Adipocyte (in vitro differentiated cells): ENCODE measurements around the gene XRCC3.
A peak's percentile ranks its signal among the peaks of the same experiment; 100 is the strongest.

Source experiments
- DNase-seq: peaks from one replicate; pipeline ENCODE4 v3.0.0-alpha.2; 2015; ENCODE audit warnings: low read depth
- H3K27me3 ChIP-seq: replicated peaks from 2 replicates; pipeline ENCODE4 v1.7.0; 2013; ENCODE audit warnings: mild to moderate bottlenecking, low read length, moderate library complexity; ENCODE audit not compliant: control insufficient read depth, insufficient read depth
- H3K36me3 ChIP-seq: 2 replicates; pipeline ENCODE4 v1.7.0; 2013; ENCODE audit warnings: low read length, mild to moderate bottlenecking, moderate library complexity; ENCODE audit not compliant: control insufficient read depth, insufficient read depth, severe bottlenecking
- H3K4me1 ChIP-seq: 2 replicates; pipeline ENCODE4 v1.7.0; 2013; ENCODE audit warnings: mild to moderate bottlenecking, low read length, moderate library complexity; ENCODE audit not compliant: control insufficient read depth, insufficient read depth
- H3K4me3 ChIP-seq: 2 replicates; pipeline ENCODE4 v1.7.0; 2013; ENCODE audit warnings: mild to moderate bottlenecking, low read length, moderate library complexity
- H3K9ac ChIP-seq: 2 replicates; pipeline ENCODE4 v1.7.0; 2013; ENCODE audit warnings: mild to moderate bottlenecking, low read length, moderate library complexity
- H3K9me3 ChIP-seq: 2 replicates; pipeline ENCODE4 v1.7.0; 2013; ENCODE audit warnings: mild to moderate bottlenecking, low read length, moderate library complexity; ENCODE audit not compliant: control insufficient read depth

Gene XRCC3

DNA sequence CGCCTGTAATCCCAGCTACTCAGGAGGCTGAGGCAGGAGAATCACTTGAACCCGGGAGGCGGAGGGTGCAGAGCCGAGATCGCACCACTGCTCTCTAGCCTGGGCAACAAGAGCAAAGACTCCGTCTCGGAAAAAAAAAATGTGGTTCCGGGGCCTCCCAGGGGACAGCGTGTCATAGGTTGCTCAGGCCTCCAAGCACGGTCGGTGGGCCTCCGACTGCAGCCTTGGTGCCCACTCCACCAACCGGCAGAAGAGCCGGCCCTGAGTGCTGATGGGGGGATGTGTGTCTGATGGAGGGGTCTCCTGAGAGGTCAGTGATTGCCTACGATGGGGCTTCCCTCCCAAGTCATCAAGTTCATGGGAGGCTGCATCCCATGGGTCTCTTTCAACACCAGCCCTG lies 16.2 kb upstream of the XRCC3 start:
- no peak for DNase-seq
- H3K4me1 ChIP-seq, result no peaks in the 10 kb centered on the region
- no peak overlapping the region for H3K4me3 ChIP-seq
- no peak overlapping the region for H3K9ac ChIP-seq
- peaks cover 60% of the 10 kb centered on the region for H3K36me3 ChIP-seq
- no peaks in the 10 kb centered on the region for H3K27me3 ChIP-seq
- H3K9me3 ChIP-seq, result no peaks in the 10 kb centered on the region

DNA sequence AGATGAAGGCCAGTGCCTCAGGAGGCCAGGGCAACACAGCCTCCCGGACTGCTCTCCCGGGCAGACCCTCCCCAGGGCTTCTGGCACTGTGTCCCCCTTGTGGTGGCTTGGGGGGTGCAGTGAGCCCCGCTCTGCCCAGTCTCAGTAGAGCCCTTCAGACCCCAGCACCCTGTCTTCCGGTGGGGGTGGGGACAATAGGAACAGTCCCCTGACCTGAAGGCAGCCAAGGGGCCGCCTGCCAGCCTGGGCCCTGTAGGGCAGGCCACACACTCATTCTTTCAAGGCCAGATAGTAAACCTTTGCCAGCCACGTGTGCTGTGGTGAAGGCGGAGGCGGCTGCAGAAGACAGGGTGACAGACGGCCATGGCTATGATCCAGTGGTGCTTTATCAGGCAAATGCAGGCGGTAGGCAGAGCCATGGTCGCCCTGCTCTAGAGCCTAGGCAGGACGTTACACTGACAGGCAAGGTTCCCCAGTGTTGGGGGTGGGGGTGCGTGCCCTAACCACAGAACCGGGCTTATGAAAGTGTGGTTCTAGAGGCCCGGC lies 15.3 kb upstream of the XRCC3 start:
- H3K27me3 ChIP-seq, result no peaks in the 10 kb centered on the region
- H3K9me3 ChIP-seq, result no peaks in the 10 kb centered on the region
- H3K4me3 ChIP-seq, result no peak overlapping the region
- no peak overlapping the region for H3K9ac ChIP-seq
- DNase-seq, result no peak
- H3K4me1 ChIP-seq, result no peaks in the 10 kb centered on the region
- H3K36me3 ChIP-seq, result peaks cover 65% of the 10 kb centered on the region

DNA sequence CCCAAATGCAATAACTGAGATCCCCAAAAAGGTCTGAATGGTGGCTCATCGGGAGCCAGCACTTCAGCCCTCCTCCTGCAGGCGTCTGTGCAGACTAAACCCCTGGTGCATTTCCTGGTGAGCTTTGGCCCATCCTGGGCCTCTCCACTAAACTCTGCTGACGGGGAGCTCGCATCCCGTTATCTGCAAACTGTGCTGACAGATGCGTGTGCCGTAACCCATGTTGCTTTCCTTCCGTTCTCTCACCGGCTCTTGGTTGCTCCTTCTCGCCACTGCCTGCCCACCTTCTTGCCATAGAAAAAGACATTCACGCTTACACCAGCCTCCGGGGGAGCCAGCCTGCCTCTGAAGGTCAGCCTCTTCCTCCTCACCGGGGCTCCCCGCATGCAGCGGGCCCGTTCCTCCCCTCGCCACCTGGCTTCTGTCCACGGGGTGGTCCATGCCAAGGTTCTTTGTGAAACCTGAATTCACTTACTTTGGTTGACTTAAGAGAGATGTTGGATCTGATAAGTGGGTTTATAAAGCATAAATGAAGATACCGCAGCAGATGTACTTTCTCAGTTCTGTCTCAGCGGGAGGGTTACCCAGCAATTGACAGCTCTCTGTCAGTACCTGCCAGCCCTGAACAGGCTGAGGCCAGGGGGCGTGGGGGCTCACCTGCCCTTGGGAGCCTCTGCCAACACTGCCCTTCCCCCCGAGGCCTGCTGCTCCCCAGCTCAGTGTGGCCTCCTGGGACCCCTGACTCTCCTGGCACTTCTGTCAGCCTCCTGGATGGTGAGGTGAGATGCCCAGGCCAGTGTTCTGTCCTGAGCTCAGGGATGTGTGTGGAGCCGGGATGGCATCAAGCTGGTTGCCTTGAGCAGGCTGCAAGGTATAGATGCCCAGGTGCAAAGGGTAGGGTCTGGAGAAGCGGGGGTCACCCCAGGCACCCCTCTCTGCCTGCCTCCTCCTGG lies 14.5 kb upstream of the XRCC3 start:
- no peak overlapping the region for H3K9ac ChIP-seq
- peaks cover 65% of the 10 kb centered on the region for H3K36me3 ChIP-seq
- H3K27me3 ChIP-seq, result no peaks in the 10 kb centered on the region
- H3K9me3 ChIP-seq, result no peaks in the 10 kb centered on the region
- H3K4me1 ChIP-seq, result no peaks in the 10 kb centered on the region
- H3K4me3 ChIP-seq, result no peak overlapping the region
- DNase-seq, result no peak

DNA sequence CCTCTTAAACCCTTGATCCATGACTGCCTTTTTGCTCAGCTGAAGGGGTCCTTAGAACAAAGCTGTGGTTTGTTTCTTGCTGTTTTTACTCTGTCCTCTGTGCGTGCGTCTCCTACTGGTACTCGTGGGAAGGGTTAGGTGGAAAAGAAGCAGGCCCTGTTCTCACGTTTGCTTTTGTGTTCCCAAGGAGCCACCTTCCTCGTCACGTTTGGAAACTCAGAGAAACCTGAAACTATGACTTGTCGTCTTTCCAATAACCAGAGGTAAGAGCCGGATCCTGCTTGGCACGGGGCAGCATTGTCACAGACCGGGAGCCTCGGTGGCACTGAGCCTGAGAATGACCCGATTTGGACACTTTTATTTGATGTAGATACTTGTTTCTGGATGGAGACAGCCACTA lies 13.5 kb upstream of the XRCC3 start:
- H3K27me3 ChIP-seq, result no peaks in the 10 kb centered on the region
- no peak for DNase-seq
- peaks cover 57% of the 10 kb centered on the region for H3K36me3 ChIP-seq
- H3K4me1 ChIP-seq, result peaks cover 10% of the 10 kb centered on the region
- H3K9me3 ChIP-seq, result no peaks in the 10 kb centered on the region
- H3K4me3 ChIP-seq, result no peak overlapping the region
- H3K9ac ChIP-seq, result no peak overlapping the region

DNA sequence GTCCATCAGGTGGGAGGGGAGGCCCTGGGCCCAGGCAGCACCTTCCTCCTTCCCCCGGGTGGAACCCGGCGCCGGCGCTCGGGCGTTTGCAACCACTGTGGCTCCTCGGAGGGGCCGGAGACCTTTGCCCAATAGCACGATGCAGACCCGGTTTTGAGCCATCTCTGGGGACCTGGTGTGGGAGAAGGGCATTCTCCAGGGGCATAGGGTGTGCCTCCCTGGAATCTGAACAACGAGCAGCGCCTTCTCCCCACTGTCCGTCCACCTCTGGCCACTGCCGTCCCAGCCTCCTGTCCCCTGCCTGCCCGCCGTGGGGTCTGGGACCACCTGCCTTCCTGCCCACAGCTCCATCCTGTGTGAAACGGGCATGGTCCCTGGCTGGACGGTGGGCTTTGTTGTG lies 12.9 kb upstream of the XRCC3 start:
- Histone ChIP-seq H3K27me3 (no peaks in the 10 kb centered on the region), H3K36me3 (peaks cover 51% of the 10 kb centered on the region), H3K9me3 (no peaks in the 10 kb centered on the region), H3K9ac (no peak overlapping the region), H3K4me1 (peaks cover 16% of the 10 kb centered on the region), H3K4me3 (no peak overlapping the region)
- DNase-seq, result no peak

DNA sequence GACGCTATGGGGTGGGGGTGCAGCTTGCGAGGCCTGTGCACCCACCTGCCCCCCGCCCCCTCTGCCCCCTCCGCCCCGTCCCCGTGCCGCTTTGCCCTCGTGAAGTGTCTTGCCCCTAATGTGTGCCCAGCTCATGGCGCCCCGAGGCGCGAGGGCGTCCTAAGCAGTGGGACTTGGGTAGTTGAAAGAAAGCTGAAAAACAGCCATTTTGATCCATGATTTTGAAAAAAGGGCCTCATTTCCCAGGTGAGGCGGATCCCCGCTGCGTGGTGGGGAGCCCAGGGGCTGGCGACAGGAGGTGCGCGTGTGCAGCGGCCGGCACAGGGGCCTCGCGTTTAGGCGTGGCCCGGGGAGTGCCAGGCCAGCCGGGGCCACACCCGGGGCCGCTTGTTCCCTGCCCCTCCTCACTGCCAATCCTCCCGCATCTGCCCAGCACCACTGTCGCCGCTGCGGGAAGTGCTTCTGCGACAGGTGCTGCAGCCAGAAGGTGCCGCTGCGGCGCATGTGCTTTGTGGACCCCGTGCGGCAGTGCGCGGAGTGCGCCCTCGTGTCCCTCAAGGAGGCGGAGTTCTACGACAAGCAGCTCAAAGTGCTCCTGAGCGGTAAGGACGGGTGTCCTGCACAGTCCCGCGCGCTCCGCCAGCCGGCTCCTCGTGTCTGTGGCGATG lies 12.2 kb upstream of the XRCC3 start:
- H3K9ac ChIP-seq, result no peak overlapping the region
- no peaks in the 10 kb centered on the region for H3K27me3 ChIP-seq
- H3K36me3 ChIP-seq, result peaks cover 45% of the 10 kb centered on the region
- H3K4me3 ChIP-seq, result no peak overlapping the region
- no peaks in the 10 kb centered on the region for H3K9me3 ChIP-seq
- no peak for DNase-seq
- peaks cover 20% of the 10 kb centered on the region for H3K4me1 ChIP-seq

DNA sequence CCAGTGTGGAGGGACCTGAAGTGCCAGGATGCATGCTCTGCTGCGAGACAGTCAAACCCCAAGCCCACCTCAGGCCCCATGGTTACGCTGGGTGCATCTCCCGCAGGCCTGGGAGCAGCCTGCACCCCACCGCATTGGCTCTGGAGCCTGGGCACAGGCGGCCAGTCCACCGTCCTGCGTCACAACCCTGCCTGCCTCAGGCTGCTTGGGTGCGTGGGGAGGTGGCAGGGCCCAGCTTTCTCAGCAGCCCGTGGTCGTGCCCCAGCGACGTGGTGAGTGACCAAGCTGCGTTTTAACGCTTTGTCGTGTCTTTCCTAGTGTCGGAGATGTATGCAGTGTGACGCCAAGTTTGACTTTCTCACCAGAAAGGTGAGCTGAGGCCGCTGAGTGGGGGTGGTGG lies 11.2 kb upstream of the XRCC3 start:
- Histone ChIP-seq H3K9ac (no peak overlapping the region), H3K4me1 (peaks cover 20% of the 10 kb centered on the region), H3K36me3 (peaks cover 38% of the 10 kb centered on the region), H3K27me3 (no peaks in the 10 kb centered on the region), H3K9me3 (no peaks in the 10 kb centered on the region), H3K4me3 (no peak overlapping the region)
- no peak for DNase-seq

DNA sequence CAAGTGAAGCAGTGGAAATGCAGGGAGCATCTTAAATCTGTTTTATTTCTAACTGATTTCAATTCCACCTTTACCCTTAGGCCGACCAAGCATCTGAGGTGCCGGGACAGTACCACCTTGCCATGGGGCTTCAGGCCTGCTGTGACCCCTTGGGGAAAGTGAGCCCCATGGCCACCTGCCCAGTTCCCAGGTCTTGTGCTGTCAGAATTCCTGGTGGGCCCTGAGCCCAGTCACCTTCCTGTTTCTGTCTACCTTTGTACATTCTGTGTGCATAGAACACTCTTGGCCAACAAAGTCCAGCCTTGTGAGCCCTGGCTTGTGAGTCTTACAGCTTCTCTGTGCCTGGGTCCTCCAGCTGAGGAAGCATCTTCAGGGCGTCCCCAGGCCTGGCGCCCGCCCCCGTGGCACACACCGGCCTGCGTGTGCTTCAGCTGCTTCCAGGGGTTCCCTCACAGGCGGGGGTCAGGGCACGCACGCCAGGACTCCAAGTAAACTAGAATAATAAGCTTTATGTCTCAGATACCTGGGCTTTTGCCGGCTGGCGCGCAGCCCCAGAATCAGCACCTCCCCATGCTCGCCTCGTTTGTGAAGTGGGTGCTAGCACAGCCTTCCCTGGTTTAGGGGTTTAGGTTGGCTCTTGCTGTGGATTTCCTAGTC lies 10.6 kb upstream of the XRCC3 start:
- no peaks in the 10 kb centered on the region for H3K9me3 ChIP-seq
- H3K9ac ChIP-seq, result no peak overlapping the region
- no peak overlapping the region for H3K4me3 ChIP-seq

DNA sequence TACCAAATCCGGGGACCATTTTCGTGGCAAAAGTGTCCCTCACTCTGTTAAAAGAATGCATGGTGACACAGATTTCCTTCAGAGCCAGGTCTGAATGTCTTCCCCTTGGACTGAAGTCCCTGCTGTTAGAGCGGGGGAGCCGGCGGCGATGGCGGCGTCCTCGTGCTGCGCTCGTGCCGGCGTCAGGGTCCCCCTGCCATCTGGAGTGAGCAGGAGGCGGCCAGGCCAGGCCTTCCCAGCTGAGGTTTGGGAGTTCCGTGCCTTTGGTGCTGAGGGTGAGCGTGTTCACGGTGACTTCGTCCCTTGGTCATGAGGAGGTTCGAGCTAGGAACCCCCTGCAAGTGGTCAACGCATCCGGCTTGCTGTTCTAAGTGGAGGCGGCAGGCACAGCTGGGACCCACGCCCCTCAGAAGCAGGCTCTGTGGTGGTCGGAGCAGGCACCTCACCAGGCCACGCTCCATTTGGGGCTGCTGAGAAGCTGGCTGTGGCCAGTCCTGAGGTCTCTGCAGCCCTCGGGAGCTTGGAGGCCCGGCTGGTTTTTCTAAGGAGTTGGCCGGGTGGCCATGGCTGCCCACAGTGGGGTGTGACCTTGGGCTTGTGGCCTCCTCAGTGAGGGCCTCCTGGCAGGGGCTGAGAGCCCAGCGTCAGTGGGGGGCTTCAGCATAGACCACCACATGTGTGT lies 9.9 kb upstream of the XRCC3 start:
- peaks cover 20% of the 10 kb centered on the region for H3K4me1 ChIP-seq
- H3K27me3 ChIP-seq, result no peaks in the 10 kb centered on the region
- no peak overlapping the region for H3K4me3 ChIP-seq
- no peaks in the 10 kb centered on the region for H3K9me3 ChIP-seq
- no peak overlapping the region for H3K9ac ChIP-seq
- peaks cover 30% of the 10 kb centered on the region for H3K36me3 ChIP-seq
- no peak for DNase-seq

More for the DNA sequence above, 10.6 kb upstream of the XRCC3 start:
- peaks cover 37% of the 10 kb centered on the region for H3K36me3 ChIP-seq
- no peak for DNase-seq
- H3K4me1 ChIP-seq, result peaks cover 20% of the 10 kb centered on the region
- H3K27me3 ChIP-seq, result no peaks in the 10 kb centered on the region

DNA sequence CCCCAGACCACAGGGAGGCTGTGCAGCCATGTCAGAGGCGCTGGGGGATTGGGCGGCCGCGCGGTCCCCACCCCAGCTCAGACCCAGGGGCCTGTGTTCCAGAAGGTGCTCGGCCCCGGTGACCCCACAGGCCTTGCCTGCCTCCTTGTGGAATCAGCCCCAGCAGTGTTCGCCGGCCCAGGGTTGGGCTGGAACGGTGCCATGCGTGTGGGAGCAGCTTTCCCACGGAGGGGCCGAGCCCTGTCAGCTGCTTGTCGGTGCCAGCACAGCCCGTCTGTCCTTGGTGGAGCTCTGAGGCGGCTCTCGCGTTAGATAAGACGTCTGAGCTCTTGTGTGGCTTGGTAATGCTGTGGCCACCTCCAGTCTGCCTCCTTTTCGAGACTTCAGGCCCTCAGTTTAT lies 8.9 kb upstream of the XRCC3 start:
- Histone ChIP-seq H3K4me3 (no peak overlapping the region), H3K27me3 (no peaks in the 10 kb centered on the region), H3K4me1 (peaks cover 20% of the 10 kb centered on the region), H3K36me3 (peaks cover 20% of the 10 kb centered on the region), H3K9me3 (no peaks in the 10 kb centered on the region), H3K9ac (no peak overlapping the region)
- no peak for DNase-seq

DNA sequence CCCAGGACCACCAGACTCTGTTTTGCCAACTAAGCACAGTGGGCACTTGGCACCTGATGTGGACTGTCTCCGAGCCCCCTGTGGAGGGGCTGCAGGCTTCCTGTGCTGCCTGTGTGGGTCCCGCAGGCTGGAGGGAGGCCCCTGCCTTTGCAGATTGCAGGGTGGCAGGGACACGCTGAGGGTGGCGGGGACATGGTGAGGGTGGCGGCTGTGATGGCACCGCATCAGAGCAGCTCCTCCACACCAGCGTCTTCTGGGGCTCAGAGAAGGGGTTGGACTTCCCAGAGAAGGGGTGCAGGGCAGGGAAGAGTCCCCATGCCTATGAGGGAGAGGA lies 8.5 kb upstream of the XRCC3 start:
- H3K4me3 ChIP-seq, result no peak overlapping the region
- peaks cover 16% of the 10 kb centered on the region for H3K36me3 ChIP-seq
- peaks cover 23% of the 10 kb centered on the region for H3K4me1 ChIP-seq
- no peaks in the 10 kb centered on the region for H3K9me3 ChIP-seq
- H3K27me3 ChIP-seq, result no peaks in the 10 kb centered on the region
- DNase-seq, result no peak
- peak overlapping the region; percentile 25 for H3K9ac ChIP-seq
